H1 (cell line): Measurements from ENCODE around the gene ABCC4. TPM values are rescaled to one million over a fixed set of nuclear protein-coding genes. Genes with fewer than 3 reads are reported as not detected.

Source experiments
- CTCF ChIA-PET: fragments of 300-600 bp; sonication (Branson Sonifier 250); formaldehyde crosslinking; loops from one replicate; lab custom pipeline; 2021; ENCODE audit not compliant: partially characterized antibody; lab: Charles Lee
- POLR2A ChIA-PET: fragments of 300-600 bp; sonication (Branson Sonifier 250); formaldehyde crosslinking; loops from one replicate; lab custom pipeline; 2021; ENCODE audit warnings: inconsistent platforms; ENCODE audit not compliant: partially characterized antibody; lab: Charles Lee
- DNase-seq, 2 experiments: peaks; one replicate each; pipeline versions ENCODE4 v3.0.0 to v3.0.0-alpha.2; 2010 to 2022; ENCODE audit warnings: low spot score in 2 of 2, low read depth in 1 of 2, mixed read lengths in 1 of 2
- FAIRE-seq: peaks from 2 replicates; lab custom pipeline; 2011; peaks lifted over from hg19 to GRCh38; lab: Jason Lieb, UNC
- H2AFZ ChIP-seq: 2 replicates; pipeline ENCODE4 v1.8.1; 2012; ENCODE audit warnings: low read length, inconsistent platforms
- H2AK5ac ChIP-seq: 2 replicates; pipeline ENCODE4 v1.6.1; 2013; ENCODE audit warnings: low read depth, low read length
- H2BK120ac ChIP-seq: replicated peaks from 2 replicates; pipeline ENCODE3; 2013; ENCODE audit warnings: low read depth, low read length, inconsistent platforms
- H2BK12ac ChIP-seq: 2 replicates; pipeline ENCODE4 v1.6.1; 2013; ENCODE audit warnings: low read depth, low read length
- H2BK15ac ChIP-seq: 2 replicates; pipeline ENCODE4 v1.6.1; 2013; ENCODE audit warnings: low read length
- H2BK20ac ChIP-seq: 2 replicates; pipeline ENCODE4 v1.6.1; 2013; ENCODE audit warnings: low read length
- H2BK5ac ChIP-seq: 2 replicates; pipeline ENCODE4 v1.6.1; 2013; ENCODE audit warnings: low read depth, low read length
- H3K14ac ChIP-seq: 2 replicates; pipeline ENCODE4 v1.6.1; 2013; ENCODE audit warnings: inconsistent platforms; ENCODE audit not compliant: insufficient read length
- H3K18ac ChIP-seq: 2 replicates; pipeline ENCODE4 v1.6.1; 2013; ENCODE audit warnings: low read length; ENCODE audit errors: extremely low read depth
- H3K23ac ChIP-seq: 2 replicates; pipeline ENCODE4 v1.6.1; 2013; ENCODE audit warnings: inconsistent platforms; ENCODE audit not compliant: insufficient read length
- H3K23me2 ChIP-seq: 2 replicates; pipeline ENCODE4 v1.6.1; 2013; ENCODE audit warnings: low read depth, low read length
- H3K27ac ChIP-seq: 2 replicates; pipeline ENCODE4 v1.6.1; 2011; ENCODE audit warnings: low read depth, low read length, inconsistent platforms
- H3K27me3 ChIP-seq, 4 experiments: replicated peaks in 1 of 4; 1 replicate in 1 of 4; 2 replicates in 3 of 4; pipeline versions ENCODE4 v1.6.1 to v1.8.1; 2011 to 2013; ENCODE audit warnings: low read length in 3 of 4, mild to moderate bottlenecking in 3 of 4, inconsistent platforms in 2 of 4, mixed read lengths in 2 of 4, moderate library complexity in 1 of 4; ENCODE audit not compliant: control insufficient read depth in 3 of 4, insufficient read depth in 3 of 4; ENCODE audit errors: extremely low read depth in 1 of 4
- H3K36me3 ChIP-seq, 4 experiments: 2 replicates each; pipeline versions ENCODE4 v1.6.1 to v1.8.1; 2011 to 2013; ENCODE audit warnings: mild to moderate bottlenecking in 4 of 4, low read length in 3 of 4, moderate library complexity in 2 of 4, control low read depth in 1 of 4, inconsistent platforms in 1 of 4; ENCODE audit not compliant: insufficient read depth in 4 of 4, control insufficient read depth in 2 of 4
- H3K4ac ChIP-seq: replicated peaks from 2 replicates; pipeline ENCODE3; 2013; ENCODE audit warnings: low read length, low read depth, mixed read lengths, inconsistent platforms; ENCODE audit not compliant: insufficient read length
- H3K4me1 ChIP-seq, 4 experiments: replicated peaks in 1 of 4; 1 replicate in 1 of 4; 2 replicates in 3 of 4; pipeline versions ENCODE4 v1.6.1 to v1.8.1; 2011 to 2013; ENCODE audit warnings: low read length in 3 of 4, inconsistent platforms in 2 of 4, mixed read lengths in 1 of 4; ENCODE audit not compliant: insufficient read depth in 4 of 4, control insufficient read depth in 3 of 4
- H3K4me2 ChIP-seq, 2 experiments: 2 replicates each; pipeline versions ENCODE4 v1.6.1 to v1.8.1; 2011 to 2013; ENCODE audit warnings: low read depth in 2 of 2, low read length in 2 of 2, control low read depth in 1 of 2, inconsistent platforms in 1 of 2, mild to moderate bottlenecking in 1 of 2; ENCODE audit not compliant: insufficient read depth in 1 of 2
- H3K4me3 ChIP-seq, 4 experiments: fragments of 200-600, 300-600 bp in 1 of 4; sonication (generic), shearing (Covaris generic), sonication (Bioruptor Twin) in 1 of 4; 2 replicates each; pipeline versions ENCODE4 v1.5.1 to v1.8.1; 2011 to 2016; ENCODE audit warnings: low read length in 4 of 4, low read depth in 3 of 4, control low read depth in 2 of 4, inconsistent platforms in 2 of 4, mild to moderate bottlenecking in 2 of 4, mixed read lengths in 1 of 4, moderate library complexity in 1 of 4; ENCODE audit not compliant: insufficient read depth in 2 of 4; ENCODE audit errors: extremely low read depth in 1 of 4
- H3K56ac ChIP-seq: replicated peaks from 2 replicates; pipeline ENCODE3; 2013; ENCODE audit warnings: low read depth, mild to moderate bottlenecking, mixed read lengths, low read length, inconsistent platforms; ENCODE audit not compliant: insufficient read length
- H3K79me1 ChIP-seq: 2 replicates; pipeline ENCODE4 v1.6.1; 2013; ENCODE audit warnings: low read depth, low read length, control low read depth
- H3K79me2 ChIP-seq, 2 experiments: 2 replicates each; pipeline versions ENCODE4 v1.6.1 to v1.8.1; 2012 to 2013; ENCODE audit warnings: low read length in 2 of 2, mild to moderate bottlenecking in 2 of 2, inconsistent platforms in 1 of 2; ENCODE audit not compliant: insufficient read depth in 2 of 2, control insufficient read depth in 1 of 2
- H3K9ac ChIP-seq, 4 experiments: replicated peaks in 1 of 4; 1 replicate in 1 of 4; 2 replicates in 3 of 4; pipeline versions ENCODE4 v1.6.1 to v1.8.1; 2011 to 2013; ENCODE audit warnings: low read depth in 3 of 4, low read length in 3 of 4, control low read depth in 2 of 4, mild to moderate bottlenecking in 2 of 4, moderate library complexity in 2 of 4, inconsistent platforms in 1 of 4; ENCODE audit errors: extremely low read depth in 1 of 4
- H3K9me3 ChIP-seq, 2 experiments: 2 replicates each; pipeline versions ENCODE4 v1.6.1 to v1.8.1; 2012 to 2013; ENCODE audit warnings: mild to moderate bottlenecking in 2 of 2, moderate library complexity in 2 of 2, control low read depth in 1 of 2, inconsistent platforms in 1 of 2, low read depth in 1 of 2, low read length in 1 of 2, mixed read lengths in 1 of 2; ENCODE audit not compliant: insufficient read depth in 2 of 2
- H4K20me1 ChIP-seq, 2 experiments: replicated peaks in 1 of 2; 2 replicates each; pipeline versions ENCODE3 to v1.8.1; 2011 to 2013; ENCODE audit warnings: inconsistent platforms in 2 of 2, low read length in 2 of 2, mild to moderate bottlenecking in 1 of 2; ENCODE audit not compliant: insufficient read depth in 2 of 2, control insufficient read depth in 1 of 2
- H4K5ac ChIP-seq: 2 replicates; pipeline ENCODE4 v1.6.1; 2013; ENCODE audit warnings: low read length, low read depth, mixed read lengths, inconsistent platforms; ENCODE audit not compliant: insufficient read length
- H4K8ac ChIP-seq: 2 replicates; pipeline ENCODE4 v1.8.0; 2013; ENCODE audit warnings: mild to moderate bottlenecking, moderate library complexity, low read length, inconsistent platforms; ENCODE audit not compliant: insufficient read depth; ENCODE audit errors: extremely low read depth
- H4K91ac ChIP-seq: replicated peaks from 2 replicates; pipeline ENCODE3; 2013; ENCODE audit warnings: low read length, mixed read lengths, inconsistent platforms; ENCODE audit not compliant: insufficient read length
- BRCA1 ChIP-seq: IDR thresholded peaks from 2 replicates; pipeline ENCODE4 v1.6.1; 2012; ENCODE audit warnings: low read depth, low read length, improper control_type of control experiment
- CHD2 ChIP-seq: IDR thresholded peaks from 2 replicates; pipeline ENCODE4 v1.6.1; 2012; ENCODE audit warnings: low read length, improper control_type of control experiment
- HDAC6 ChIP-seq: IDR thresholded peaks from one replicate; pipeline ENCODE4 v1.7.1; 2012; ENCODE audit warnings: low read depth, mild to moderate bottlenecking, inconsistent platforms, low read length, moderate library complexity
- KDM1A ChIP-seq: fragments of 200-600, 300-600 bp; sonication (generic); IDR thresholded peaks from 2 replicates; pipeline ENCODE4 v1.7.1; 2016; ENCODE audit warnings: mild to moderate bottlenecking, low read length, borderline replicate concordance
- KDM4A ChIP-seq: IDR thresholded peaks from one replicate; pipeline ENCODE4 v1.7.1; 2012; ENCODE audit warnings: low read depth, mild to moderate bottlenecking, moderate library complexity, low read length, inconsistent platforms; ENCODE audit not compliant: severe bottlenecking
- WGBS, 2 experiments: shearing (Covaris generic) in 1 of 2; methylation state at CpG; one replicate each; pipeline versions ENCODE4 v1.1.6 to v1.1.7; 2013 to 2015; ENCODE audit warnings: low lambda C conversion rate in 2 of 2, mixed read lengths in 2 of 2, inconsistent platforms in 1 of 2, low coverage in 1 of 2, missing lambda C conversion rate in 1 of 2; ENCODE audit not compliant: insufficient replicate concordance in 2 of 2, insufficient coverage in 1 of 2, insufficient read length in 1 of 2; ENCODE audit errors: extremely low coverage in 1 of 2, missing lambda C conversion rate in 1 of 2; 5-methylcytosine and 5-hydroxymethylcytosine counted together
- polyA plus RNA-seq, 7 experiments: library from polyadenylated mRNA; depleted of rRNA in 3 of 7; stranded (reverse) in 5 of 7; unstranded in 2 of 7; fragments of >200 nt in 5 of 7; fragments of 200-250 nt in 2 of 7; gene quantifications; 1 replicate in 5 of 7; 2 replicates in 1 of 7; 4 replicates in 1 of 7; pipeline versions ENCODE4 v1.2.1 to v1.2.3, GENCODE V29; 2011 to 2013; ENCODE audit warnings: missing spikeins in 2 of 7, mixed read lengths in 2 of 7
- total RNA-seq: library from RNA; stranded (reverse); fragmentation: NEBNext Ultra II Directional; extraction: Animal tissue kit (Norgen Biotek cat#: 25700); gene quantifications from 2 replicates; pipeline ENCODE4 v1.2.1, GENCODE V29; 2021

ABCC4 gene
- total and polyA plus RNA-seq, 2 of the 8 experiments (the other 6 are each of a cell fraction or from before 2014, with no cell fraction given): 4.0 to 14.1 TPM

DNA sequence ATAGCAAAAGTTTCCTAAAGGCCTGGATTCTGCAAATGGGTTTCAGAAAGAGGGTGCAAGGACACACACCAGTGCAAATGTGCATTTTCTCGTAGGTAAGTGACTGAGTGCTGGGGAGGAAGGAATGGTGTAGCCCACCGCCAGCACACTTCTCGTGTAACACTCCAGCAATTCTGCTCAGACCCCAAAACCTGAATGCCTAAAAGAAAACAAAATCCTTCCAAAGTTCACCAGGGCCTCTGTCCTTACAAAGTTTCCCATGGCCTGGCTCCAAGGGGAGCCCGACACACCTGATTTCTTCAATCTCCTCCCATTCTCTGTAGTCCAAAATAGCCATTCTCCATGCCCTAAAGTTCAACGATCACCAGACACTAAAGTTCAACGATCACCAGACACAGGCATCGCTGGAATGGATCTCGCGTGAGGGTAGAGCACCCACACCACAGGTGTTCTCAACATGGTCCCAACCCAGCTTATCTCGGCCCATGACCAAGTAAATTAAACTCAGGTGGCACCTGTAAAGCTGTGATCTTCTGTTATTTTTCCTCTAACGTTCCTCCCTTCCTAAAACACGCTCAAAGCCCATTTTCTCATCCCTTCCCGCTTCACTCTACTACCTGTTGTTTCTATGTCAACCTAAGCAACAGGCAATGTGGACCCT, 46.0 kb downstream of the ABCC4 start:
- Histone ChIP-seq H3K23ac (no peak overlapping the region), H2AFZ (no peak overlapping the region), H3K4ac (no peak overlapping the region), H4K20me1 (no peaks in the 10 kb centered on the region), H4K8ac (no peak overlapping the region), H3K56ac (no peak overlapping the region), H2BK15ac (no peak overlapping the region), H3K79me1 (no peaks in the 10 kb centered on the region), H3K23me2 (no peaks in the 10 kb centered on the region), H3K9me3 (no peaks in the 10 kb centered on the region), H2BK120ac (no peak overlapping the region), H3K27ac (no peak overlapping the region), H4K5ac (no peak overlapping the region), H3K36me3 (no peaks in the 10 kb centered on the region), H3K4me2 (no peak overlapping the region), H4K91ac (no peak overlapping the region), H3K79me2 (no peaks in the 10 kb centered on the region), H2BK12ac (no peak overlapping the region), H2BK20ac (no peak overlapping the region), H3K9ac (no peak overlapping the region), H3K14ac (no peak overlapping the region), H3K18ac (no peak overlapping the region; the same call in 1 of the 2 replicates), H3K4me1 (no peaks in the 10 kb centered on the region), H3K4me3 (no peak overlapping the region), H2AK5ac (no peak overlapping the region), H3K27me3 (no peaks in the 10 kb centered on the region), H2BK5ac (no peak overlapping the region)
- no peak for DNase-seq
- POLR2A ChIA-PET: no interaction called here
- 92 to 100% methylated on average over 3 to 13 of the region's 13 CpGs for WGBS, 2 experiments
- FAIRE-seq: no peak
- CTCF ChIA-PET: no interaction called here
- TF ChIP-seq KDM1A (no peak), BRCA1 (no peak), KDM4A (no peak), CHD2 (no peak), HDAC6 (no peak)
